Measurements from ENCODE around the gene ZC2HC1B. TPM values are rescaled to one million over a fixed set of nuclear protein-coding genes. Genes with fewer than 3 reads are reported as not detected.

ZC2HC1B gene
- total and polyA plus RNA-seq, 4 donors, result 0.28 TPM; not detected in 3

DNA sequence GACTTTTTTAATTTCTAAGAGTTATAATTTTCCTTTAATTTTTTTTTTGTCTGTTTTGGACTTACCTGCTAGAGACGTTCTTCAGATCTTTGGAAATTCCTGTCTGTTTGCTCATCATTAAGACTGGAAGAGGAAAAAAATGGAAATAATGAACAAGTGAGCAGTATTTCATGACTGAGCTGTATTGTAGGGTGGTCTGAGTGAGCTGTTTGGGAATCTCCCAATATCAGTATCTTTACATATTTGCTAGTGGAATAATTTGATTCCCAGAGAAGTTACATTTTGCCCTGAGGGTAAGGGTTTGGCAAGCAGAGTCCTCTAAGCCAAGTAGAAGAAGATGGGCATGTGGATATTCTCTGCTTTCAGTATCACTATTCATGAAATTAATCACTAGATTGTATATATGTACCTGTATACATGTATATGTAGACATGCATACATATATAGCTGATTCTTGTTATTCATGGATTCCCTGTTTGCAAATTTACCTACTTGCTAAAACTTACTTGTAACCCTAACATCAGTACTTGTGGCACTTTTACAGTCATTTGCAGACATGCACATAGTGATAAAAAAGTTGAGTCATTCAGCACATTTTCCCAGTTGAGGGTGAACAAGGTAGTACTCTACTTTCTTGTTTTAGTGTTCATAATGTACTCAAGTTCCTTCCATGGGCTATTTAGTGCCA, 13.5 kb downstream of the ZC2HC1B start:
- no peak overlapping the region for H3K27ac ChIP-seq (ENCODE audit: low read depth in 1 of 2, low read length in 1 of 2)
- H3K4me1 ChIP-seq (ENCODE audit: control insufficient read depth in 5 of 5, insufficient read depth in 5 of 5, low read length in 5 of 5), result no peaks in the 10 kb centered on the region
- no peaks in the 10 kb centered on the region for H3K27me3 ChIP-seq (ENCODE audit: control insufficient read depth in 3 of 3, insufficient read depth in 3 of 3, low read length in 2 of 3)
- DNase-seq (no peak), ATAC-seq (ENCODE audit: insufficient read depth, low FRiP score) (no peak)
- WGBS, 2 donors, result 95% methylated on average over 1 of the region's 1 CpG; no CpG with 5 or more reads in 1 of the 2 donors
- H3K36me3 ChIP-seq (ENCODE audit: control insufficient read depth in 4 of 4, insufficient read depth in 4 of 4, low read length in 4 of 4), result no peaks in the 10 kb centered on the region
- no peak overlapping the region for H3K4me3 ChIP-seq
- TF ChIP-seq, protein P1, sequence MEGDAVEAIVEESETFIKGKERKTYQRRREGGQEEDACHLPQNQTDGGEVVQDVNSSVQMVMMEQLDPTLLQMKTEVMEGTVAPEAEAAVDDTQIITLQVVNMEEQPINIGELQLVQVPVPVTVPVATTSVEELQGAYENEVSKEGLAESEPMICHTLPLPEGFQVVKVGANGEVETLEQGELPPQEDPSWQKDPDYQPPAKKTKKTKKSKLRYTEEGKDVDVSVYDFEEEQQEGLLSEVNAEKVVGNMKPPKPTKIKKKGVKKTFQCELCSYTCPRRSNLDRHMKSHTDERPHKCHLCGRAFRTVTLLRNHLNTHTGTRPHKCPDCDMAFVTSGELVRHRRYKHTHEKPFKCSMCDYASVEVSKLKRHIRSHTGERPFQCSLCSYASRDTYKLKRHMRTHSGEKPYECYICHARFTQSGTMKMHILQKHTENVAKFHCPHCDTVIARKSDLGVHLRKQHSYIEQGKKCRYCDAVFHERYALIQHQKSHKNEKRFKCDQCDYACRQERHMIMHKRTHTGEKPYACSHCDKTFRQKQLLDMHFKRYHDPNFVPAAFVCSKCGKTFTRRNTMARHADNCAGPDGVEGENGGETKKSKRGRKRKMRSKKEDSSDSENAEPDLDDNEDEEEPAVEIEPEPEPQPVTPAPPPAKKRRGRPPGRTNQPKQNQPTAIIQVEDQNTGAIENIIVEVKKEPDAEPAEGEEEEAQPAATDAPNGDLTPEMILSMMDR (IDR thresholded peaks at IDR 0.05; ENCODE audit: control extremely low read depth, extremely low read depth), result no peak
- no peak overlapping the region for H3K9ac ChIP-seq (ENCODE audit: insufficient read depth in 1 of 2, low read length in 2 of 2)
- H3K9me3 ChIP-seq (ENCODE audit: control insufficient read depth in 4 of 4, insufficient read depth in 3 of 4, low read length in 3 of 4), result peaks cover 0 to 3% (median 1%) of the 10 kb centered on the region in 4 donors

DNA sequence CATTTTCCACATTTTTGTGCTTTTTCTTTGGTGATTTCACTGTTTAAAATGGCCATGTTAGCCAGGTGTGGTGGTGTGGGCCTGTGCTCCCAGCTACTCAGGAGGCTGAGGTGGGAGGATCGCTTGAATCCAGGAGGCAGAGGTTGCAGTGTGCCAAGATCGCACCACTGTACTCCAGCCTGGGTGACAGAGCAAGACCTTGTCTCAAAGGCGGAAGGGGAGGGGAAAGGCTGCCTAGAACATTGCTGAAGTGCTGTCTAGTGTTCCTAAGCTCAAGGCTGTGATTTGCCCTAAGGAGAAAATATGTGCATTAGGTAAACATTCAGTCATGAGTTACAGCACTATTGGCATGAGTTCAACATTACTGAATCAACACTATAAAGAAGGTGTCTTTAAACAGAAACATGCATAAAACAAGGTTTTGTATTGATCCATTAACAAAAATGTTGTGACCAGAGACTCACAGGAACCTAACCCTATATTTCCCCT, 14.0 kb downstream of the ZC2HC1B start:
- DNase-seq (no peak), ATAC-seq (ENCODE audit: insufficient read depth, low FRiP score) (no peak)
- Histone ChIP-seq H3K4me1 (ENCODE audit: control insufficient read depth in 5 of 5, insufficient read depth in 5 of 5, low read length in 5 of 5) (no peaks in the 10 kb centered on the region), H3K27me3 (ENCODE audit: control insufficient read depth in 3 of 3, insufficient read depth in 3 of 3, low read length in 2 of 3) (no peaks in the 10 kb centered on the region), H3K27ac (ENCODE audit: low read depth in 1 of 2, low read length in 1 of 2) (no peak overlapping the region), H3K4me3 (no peak overlapping the region), H3K9me3 (ENCODE audit: control insufficient read depth in 4 of 4, insufficient read depth in 3 of 4, low read length in 3 of 4) (peaks cover 0 to 3% (median 1%) of the 10 kb centered on the region in 4 donors), H3K36me3 (ENCODE audit: control insufficient read depth in 4 of 4, insufficient read depth in 4 of 4, low read length in 4 of 4) (no peaks in the 10 kb centered on the region), H3K9ac (ENCODE audit: insufficient read depth in 1 of 2, low read length in 2 of 2) (no peak overlapping the region)
- TF ChIP-seq, protein P1 (IDR thresholded peaks at IDR 0.05; ENCODE audit: control extremely low read depth, extremely low read depth), result no peak
- WGBS, 2 donors, result 94% methylated on average over 3 of the region's 3 CpGs; no CpG with 5 or more reads in 1 of the 2 donors

DNA sequence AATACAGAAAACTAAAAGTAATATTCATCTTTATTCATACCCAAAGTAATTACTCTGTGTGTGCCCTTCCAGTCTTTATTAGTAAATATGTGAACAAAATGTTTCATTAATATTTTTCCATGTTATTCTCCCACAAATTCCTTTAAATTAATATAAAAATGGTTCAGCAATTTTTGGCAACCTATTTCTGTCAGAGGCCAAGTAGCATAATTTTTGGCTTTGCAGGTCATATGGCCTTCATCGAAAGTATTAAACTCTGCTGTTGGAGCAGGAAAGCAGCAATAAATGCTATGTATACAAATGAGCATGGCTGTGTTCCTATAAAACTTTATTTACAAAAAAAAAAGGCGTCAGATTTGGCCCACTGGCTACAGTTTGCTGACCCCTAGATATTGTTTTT, 16.1 kb downstream of the ZC2HC1B start:
- Histone ChIP-seq H3K27ac (ENCODE audit: low read depth in 1 of 2, low read length in 1 of 2) (no peak overlapping the region), H3K4me1 (ENCODE audit: control insufficient read depth in 5 of 5, insufficient read depth in 5 of 5, low read length in 5 of 5) (peaks cover 0 to 10% (median 0%) of the 10 kb centered on the region in 5 donors), H3K9me3 (ENCODE audit: control insufficient read depth in 4 of 4, insufficient read depth in 3 of 4, low read length in 3 of 4) (peaks cover 0 to 3% (median 1%) of the 10 kb centered on the region in 4 donors), H3K27me3 (ENCODE audit: control insufficient read depth in 3 of 3, insufficient read depth in 3 of 3, low read length in 2 of 3) (no peaks in the 10 kb centered on the region), H3K4me3 (no peak overlapping the region), H3K9ac (ENCODE audit: insufficient read depth in 1 of 2, low read length in 2 of 2) (no peak overlapping the region), H3K36me3 (ENCODE audit: control insufficient read depth in 4 of 4, insufficient read depth in 4 of 4, low read length in 4 of 4) (no peaks in the 10 kb centered on the region)
- TF ChIP-seq, protein P1 (IDR thresholded peaks at IDR 0.05; ENCODE audit: control extremely low read depth, extremely low read depth), result no peak
- no peak for ATAC-seq (ENCODE audit: insufficient read depth, low FRiP score)
- 88 to 92% methylated on average over 2 of the region's 2 CpGs for WGBS, 2 donors
- no peak for DNase-seq

Measured in lung (tissue), 12 donors.